Fibroblast of lung (primary cell): Measurements from ENCODE around the gene FHOD3.

Experiments
- CTCF ChIP-seq, 2 donors: IDR thresholded peaks in 1 of 2; conservative IDR thresholded peaks in 1 of 2; 1 replicate in 1 of 2; 2 replicates in 1 of 2; pipeline ENCODE4 v1.5.1; 2011 to 2012; ENCODE audit warnings: low read length in 2 of 2, control low read depth in 1 of 2, inconsistent platforms in 1 of 2, low read depth in 1 of 2, mild to moderate bottlenecking in 1 of 2
- EZH2 ChIP-seq: IDR thresholded peaks from 2 replicates; pipeline ENCODE4 v1.5.1; 2012; ENCODE audit warnings: low read length, control low read depth, mild to moderate bottlenecking; ENCODE audit errors: missing control alignments

- TF ChIP-seq CTCF (conservative IDR thresholded peaks at IDR 0.05 in 1 of 2, IDR thresholded peaks at IDR 0.05 in 1 of 2; ENCODE audit: low read depth in 1 of 2, low read length in 2 of 2) (no peak), EZH2 (no peak)
Observed at GRCh38 chr18:36471393-36471792, 173.9 kb downstream of the FHOD3 start.
